Fibroblast of the aortic adventitia (primary cell): ENCODE results near the gene GLP1R. TPM values are rescaled to one million over a fixed set of nuclear protein-coding genes. Genes with fewer than 3 reads are reported as not detected.

Source experiments
- DNase-seq: peaks from one replicate; pipeline ENCODE4 v3.0.0-alpha.2; 2010; ENCODE audit warnings: low read depth
- H3K4me3 ChIP-seq: 2 replicates; pipeline ENCODE4 v1.5.1; 2011; ENCODE audit warnings: low read depth, mild to moderate bottlenecking, control low read depth, low read length, moderate library complexity
- CTCF ChIP-seq: IDR thresholded peaks from 2 replicates; pipeline ENCODE4 v1.5.1; 2011; ENCODE audit warnings: mild to moderate bottlenecking, low read length, control low read depth, inconsistent platforms; ENCODE audit not compliant: insufficient read depth
- total RNA-seq: library from RNA; depleted of rRNA; stranded (reverse); fragments of >200 nt; gene quantifications from 2 replicates; pipeline ENCODE4 v1.2.3, GENCODE V29; 2012; ENCODE audit warnings: low replicate concordance

The GLP1R gene
- total RNA-seq, 1 donor: not detected

GRCh38 chr6:39008737-39009136, 39.8 kb upstream of the GLP1R start:
- no peak for DNase-seq
- TF ChIP-seq CTCF: no peak
- no peak overlapping the region for H3K4me3 ChIP-seq

- H3K4me3 ChIP-seq: no peak overlapping the region
- no peak for DNase-seq
- no peak for TF ChIP-seq CTCF
Measured at GRCh38 chr6:39009476-39009875, 39.1 kb upstream of the GLP1R start.

GRCh38 chr6:39016839-39017546, 31.6 kb upstream of the GLP1R start:
- H3K4me3 ChIP-seq: no peak overlapping the region
- DNase-seq: no peak
- no peak for TF ChIP-seq CTCF

- no peak for TF ChIP-seq CTCF
- H3K4me3 ChIP-seq: no peak overlapping the region
- DNase-seq: no peak
Measured at GRCh38 chr6:39017547-39017880, 31.1 kb upstream of the GLP1R start.

GRCh38 chr6:39018103-39018502, 30.5 kb upstream of the GLP1R start:
- no peak for DNase-seq
- H3K4me3 ChIP-seq: no peak overlapping the region
- TF ChIP-seq CTCF: no peak

GRCh38 chr6:39020136-39020535, 28.4 kb upstream of the GLP1R start:
- no peak overlapping the region for H3K4me3 ChIP-seq
- DNase-seq: no peak
- TF ChIP-seq CTCF: no peak

GRCh38 chr6:39021041-39021440, 27.5 kb upstream of the GLP1R start:
- no peak for TF ChIP-seq CTCF
- DNase-seq: no peak
- no peak overlapping the region for H3K4me3 ChIP-seq
